ENCODE data around the gene KANK2.
A peak's percentile ranks its signal among the peaks of the same experiment; 100 is the strongest.
"Not testable (repeated sequence)": the region's sequence is repeated elsewhere in the genome, so short reads cannot be mapped to it uniquely, and the experiment has no call there.

Gene KANK2

DNA sequence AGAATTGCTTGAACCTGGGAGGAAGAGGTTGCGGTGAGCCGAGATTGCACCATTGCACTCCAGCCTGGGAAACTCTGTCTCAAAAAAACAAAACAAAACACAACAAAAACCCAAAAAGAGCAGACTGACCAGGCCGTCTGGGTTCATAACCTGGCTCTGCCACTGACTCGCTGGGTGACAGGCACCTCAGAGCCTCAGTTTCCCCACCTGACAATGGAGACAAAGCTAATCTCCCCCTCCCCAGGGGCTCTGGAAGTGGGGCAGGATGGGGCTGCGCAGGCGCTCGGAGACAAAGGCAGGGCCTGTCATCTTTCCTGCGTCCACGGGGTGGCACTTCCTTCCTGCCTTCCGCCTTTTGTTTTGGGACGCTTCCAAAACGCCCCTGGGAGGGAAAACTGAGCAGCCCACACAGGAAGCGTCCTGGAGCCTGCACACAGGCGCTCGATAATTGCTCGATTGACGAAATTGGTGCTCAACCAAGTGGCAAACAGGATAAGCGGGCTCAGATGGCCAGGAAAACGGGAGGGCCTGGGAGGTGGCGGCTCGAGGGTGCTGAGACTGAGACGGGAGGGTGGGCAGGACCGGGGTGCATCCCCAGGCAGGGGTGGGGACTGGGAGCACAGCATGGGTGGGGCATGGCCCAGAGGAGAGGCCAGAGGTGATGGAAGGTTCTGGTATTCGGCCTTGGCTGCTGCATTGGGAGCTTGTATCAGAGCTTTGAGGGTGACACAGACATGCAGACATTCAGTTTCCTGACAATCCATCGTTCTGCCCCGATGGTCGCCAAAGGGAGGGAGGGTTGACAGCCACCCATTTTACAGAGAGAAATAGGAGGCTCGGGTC is 59.6 kb downstream of the KANK2 start:
- peak; percentile 65 for DNase-seq

DNA sequence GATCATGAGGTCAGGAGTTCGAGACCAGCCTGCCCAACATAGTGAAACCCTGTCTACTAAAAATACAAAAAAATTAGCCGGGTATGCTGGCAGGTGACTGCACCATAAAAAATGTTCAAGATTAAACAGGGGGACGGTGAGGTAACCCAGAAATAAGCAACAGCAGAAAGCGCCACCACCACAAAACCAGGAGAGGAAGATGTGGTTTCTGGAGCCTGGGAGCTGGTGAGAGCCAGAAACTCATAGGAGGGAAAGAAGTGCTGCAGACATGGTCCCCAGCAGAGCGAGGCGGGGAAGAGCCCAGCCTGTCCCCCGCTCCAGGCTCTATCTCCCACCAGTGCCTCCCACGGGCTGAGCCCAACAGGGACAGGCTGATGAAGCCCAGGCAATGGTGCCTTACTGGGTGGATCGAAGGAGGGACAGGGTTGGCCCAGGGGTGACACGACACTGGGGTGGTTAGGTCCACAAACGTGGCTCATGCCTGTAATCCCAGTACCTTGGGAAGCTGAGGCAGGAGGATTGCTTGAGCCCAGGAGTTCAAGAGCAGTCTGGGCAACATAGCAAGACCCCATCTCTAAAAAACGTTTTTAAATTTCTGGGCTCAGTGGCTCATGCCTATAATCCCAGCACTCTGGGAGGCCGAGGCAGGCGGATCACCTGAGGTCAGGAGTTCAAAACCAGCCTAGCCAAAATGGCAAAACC is 60.8 kb downstream of the KANK2 start:
- DNase-seq, result no peak

DNA sequence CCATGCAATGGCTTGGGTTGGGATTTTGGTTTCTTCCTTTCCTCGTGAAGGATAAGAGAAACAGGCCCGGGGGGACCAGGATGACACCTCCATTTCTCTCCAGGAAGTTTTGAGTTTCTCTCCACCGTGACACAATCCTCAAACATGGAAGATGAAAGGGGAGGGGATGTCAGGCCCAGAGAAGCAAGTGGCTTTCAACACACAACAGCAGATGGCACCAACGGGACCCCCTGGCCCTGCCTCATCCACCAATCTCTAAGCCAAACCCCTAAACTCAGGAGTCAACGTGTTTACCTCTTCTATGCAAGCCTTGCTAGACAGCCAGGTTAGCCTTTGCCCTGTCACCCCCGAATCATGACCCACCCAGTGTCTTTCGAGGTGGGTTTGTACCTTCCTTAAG is 65.9 kb downstream of the KANK2 start:
- DNase-seq, result no peak

DNA sequence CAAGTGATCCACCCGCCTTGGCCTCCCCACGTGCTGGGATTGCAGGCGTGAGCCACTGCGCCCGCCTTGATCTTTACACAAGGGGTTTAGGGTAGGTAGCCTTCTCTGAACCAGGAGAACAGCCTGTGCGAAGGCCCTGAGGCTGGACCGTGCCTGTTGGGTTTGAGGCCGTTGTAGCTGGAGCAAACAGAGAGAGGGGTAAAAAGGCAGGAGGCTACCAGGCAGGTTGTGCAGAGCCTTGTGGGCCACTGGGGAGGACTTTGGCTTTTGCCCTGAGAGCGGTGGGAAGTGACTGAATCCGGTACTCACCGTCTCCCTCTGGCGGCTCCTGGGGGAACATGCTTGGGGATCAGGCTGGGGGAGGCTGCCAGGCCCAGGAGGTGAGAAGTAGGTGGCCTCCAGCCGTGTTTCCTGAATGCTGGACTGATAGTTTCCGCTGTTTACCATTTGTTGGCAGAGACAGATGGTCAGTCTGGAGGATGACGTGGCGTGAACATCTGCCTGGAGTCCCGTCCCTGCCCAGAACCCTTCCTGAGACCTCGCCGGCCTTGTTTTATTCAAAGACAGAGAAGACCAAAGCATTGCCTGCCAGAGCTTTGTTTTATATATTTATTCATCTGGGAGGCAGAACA is 66.4 kb downstream of the KANK2 start:
- DNase-seq, result peak; percentile 82

DNA sequence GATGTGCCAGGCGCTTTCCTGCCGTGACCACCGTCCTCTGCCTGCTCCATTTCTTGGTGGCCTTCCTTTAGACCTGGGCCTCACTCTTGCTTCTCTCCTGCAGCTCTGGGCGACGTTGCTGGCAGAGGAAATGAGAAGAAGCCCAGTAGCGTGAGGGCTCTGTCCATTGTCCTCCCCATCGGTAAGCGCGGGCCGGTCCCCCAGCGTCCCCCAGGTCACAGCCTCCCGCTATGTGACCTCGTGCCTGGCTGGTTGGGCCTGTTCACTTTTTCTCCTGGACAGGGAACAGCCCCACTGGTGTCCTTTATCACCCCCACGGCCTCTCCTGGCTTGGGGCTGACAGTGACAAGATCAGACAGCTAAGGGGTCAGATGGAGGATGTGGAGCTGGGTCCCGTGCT is 69.4 kb downstream of the KANK2 start:
- no peak for DNase-seq

DNA sequence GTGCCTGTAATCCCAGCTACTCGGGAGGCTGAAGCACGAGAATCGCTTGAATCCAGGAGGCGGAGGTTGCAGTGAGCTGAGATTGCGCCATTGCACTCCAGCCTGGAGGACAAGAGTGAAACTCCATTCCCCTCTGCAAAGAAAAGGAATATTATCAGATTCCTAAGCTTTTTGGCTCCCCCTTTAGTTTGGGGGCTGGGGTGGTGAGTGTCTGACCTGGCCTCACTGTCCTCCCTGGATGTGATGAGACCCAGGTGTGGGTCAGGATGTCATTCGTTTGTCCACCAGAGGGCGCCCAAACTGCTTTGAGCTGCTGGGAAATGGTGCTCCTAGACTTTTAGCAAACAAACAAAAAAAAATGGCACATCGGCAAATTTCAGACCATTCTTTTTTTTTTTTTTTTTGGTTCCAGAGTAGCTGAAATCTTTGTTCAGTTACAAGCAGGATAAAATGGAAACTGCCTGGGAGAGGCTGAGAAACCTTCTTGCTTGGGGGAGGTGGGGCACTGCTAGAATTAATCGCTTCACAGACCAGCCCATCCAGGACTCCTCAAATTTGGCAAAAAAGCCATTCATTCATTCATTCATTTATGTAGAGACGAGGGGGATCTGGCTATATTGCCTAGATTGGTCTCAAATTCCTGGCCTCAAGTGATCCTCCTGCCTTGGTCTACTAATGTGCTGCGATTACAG is 71.2 kb downstream of the KANK2 start:
- peak; percentile 85 for DNase-seq

DNA sequence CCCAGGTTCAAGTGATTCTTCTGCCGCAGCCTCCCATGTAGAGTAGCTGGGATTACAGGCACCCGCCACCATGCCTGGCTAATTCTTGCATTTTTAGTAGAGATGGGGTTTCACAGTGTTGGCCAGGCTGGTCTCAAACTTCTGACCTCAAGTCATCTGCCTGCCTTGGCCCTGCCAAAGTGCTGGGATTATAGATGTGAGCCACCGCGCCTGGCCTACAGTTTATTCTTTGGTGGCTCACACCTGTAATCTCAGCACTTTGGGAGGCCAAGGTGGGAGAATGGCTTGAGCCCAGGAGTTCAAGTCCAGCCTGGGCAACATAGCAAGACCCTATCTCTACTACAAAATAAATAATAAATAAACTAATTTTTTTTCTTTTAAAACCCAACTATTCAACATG is 73.2 kb downstream of the KANK2 start:
- not testable (repeated sequence) for DNase-seq

DNA sequence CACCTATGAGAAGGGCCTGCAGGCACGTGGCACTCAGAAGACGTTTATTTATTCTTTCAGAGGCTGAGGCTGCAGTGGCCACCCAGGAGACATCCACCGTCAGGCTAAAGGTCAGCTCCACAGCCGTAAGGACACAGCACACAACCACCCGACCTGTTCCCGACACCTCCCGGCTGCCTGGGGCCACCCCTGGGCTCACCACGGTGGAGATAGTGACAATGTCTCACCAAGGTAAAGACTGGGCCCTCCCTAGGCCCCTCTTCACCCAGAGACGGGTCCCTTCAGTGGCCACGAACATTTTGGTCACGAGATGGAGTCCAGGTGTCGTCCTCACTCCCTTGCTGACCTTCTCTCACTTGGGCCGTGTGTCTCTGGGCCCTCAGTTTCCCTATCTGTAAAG is 74.2 kb downstream of the KANK2 start:
- no peak for DNase-seq

DNA sequence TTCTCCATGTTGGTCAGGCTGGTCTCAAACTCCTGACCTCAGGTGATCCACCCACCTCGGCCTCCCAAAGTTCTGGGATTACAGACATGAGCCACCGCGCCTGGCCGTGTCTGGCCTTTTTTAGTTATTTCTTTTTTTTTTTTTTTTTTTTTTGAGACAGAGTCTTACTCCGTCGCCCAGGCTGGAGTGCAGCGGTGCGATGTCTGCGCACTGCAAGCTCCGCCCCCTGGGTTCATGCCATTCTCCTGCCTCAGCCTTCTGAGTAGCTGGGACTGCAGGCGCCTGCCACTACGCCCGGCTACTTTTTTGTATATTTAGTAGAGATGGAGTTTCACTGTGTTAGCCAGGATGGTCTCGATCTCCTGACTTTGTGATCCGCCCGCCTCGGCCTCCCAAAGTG is 75.4 kb downstream of the KANK2 start:
- DNase-seq, result not testable (repeated sequence)

DNA sequence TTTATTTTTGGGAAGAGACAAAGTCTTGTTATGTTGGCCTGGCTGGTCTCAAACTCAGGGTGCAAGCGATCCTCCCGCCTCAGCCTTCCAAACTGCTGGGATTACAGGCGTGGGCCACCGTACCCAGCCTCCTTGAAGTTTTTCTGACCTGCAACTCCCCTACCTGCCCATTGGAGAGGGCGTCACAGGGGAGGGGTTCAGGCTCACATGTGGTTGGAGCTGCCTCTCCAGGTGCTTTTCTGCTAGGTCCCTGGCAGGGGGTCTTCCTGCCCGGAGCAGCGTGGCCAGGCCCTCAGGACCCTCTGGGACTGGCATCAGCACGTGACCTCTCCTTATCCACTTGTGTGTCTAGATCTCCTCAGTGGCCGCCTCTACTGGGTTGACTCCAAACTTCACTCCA is 80.8 kb downstream of the KANK2 start:
- no peak for DNase-seq

DNA sequence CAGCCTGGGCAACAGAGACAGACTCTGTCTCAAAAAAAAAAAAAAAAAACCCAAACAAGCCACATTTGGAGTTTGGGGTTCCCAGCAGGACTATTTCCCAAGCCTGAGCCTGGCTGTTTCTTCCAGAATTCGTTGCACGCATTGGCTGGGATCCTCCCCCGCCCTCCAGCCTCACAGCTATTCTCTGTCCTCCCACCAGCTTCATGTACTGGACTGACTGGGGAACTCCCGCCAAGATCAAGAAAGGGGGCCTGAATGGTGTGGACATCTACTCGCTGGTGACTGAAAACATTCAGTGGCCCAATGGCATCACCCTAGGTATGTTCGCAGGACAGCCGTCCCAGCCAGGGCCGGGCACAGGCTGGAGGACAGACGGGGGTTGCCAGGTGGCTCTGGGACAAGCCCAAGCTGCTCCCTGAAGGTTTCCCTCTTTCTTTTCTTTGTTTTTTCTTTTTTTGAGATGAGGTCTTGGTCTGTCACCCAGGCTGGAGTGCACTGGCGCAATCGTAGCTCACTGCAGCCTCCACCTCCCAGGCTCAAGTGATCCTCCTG is 81.4 kb downstream of the KANK2 start:
- no peak for DNase-seq

DNA sequence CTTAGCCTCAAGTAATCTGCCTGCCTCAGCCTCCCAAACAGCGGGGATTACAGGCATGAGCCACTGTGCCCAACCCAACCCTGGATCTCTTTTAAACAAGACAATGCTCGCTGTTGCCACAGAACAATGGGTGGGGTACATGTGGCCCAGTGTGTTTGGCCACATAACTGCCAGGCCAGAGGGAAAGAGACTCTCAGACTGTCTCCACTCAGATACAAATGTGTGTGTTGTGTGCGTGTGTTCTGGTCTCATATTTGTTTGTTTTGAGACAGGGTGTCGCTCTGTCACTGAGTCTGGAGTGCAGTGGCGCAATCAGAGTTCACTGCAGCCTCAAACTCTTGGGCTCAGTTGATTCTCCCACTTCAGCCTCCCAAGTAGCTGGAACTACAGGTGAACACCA is 82.3 kb downstream of the KANK2 start:
- no peak for DNase-seq

Measured in activated CD4-positive, alpha-beta T cell treated with anti-CD3 and anti-CD28 coated beads for 48 hours (primary cell).